DOHH2 (cell line): ENCODE measurements around the gene ISCA2.

Experiments used
- H3F3A ChIP-seq: fragments of 200-600 bp; sonication (generic), shearing (Covaris generic); 2 replicates; pipeline ENCODE4 v1.6.0; 2016; ENCODE audit warnings: antibody characterized with exemption, mild to moderate bottlenecking; ENCODE audit not compliant: control insufficient read depth, insufficient read depth
- H3K27ac ChIP-seq: fragments of 200-600 bp; sonication (generic); 2 replicates; pipeline ENCODE4 v1.5.1; 2014; ENCODE audit warnings: low read depth, mild to moderate bottlenecking, low read length, moderate library complexity
- H3K27me3 ChIP-seq: fragments of 200-600 bp; sonication (generic); 2 replicates; pipeline ENCODE4 v1.6.1; 2014; ENCODE audit warnings: mild to moderate bottlenecking, low read length, mixed read lengths; ENCODE audit not compliant: control insufficient read depth
- H3K36me3 ChIP-seq: fragments of 200-600 bp; sonication (generic); 2 replicates; pipeline ENCODE4 v1.6.1; 2014; ENCODE audit warnings: mild to moderate bottlenecking, low read length, moderate library complexity, mixed read lengths; ENCODE audit not compliant: control insufficient read depth
- H3K4me1 ChIP-seq: fragments of 200-600 bp; sonication (generic); 2 replicates; pipeline ENCODE4 v1.6.1; 2014; ENCODE audit warnings: mild to moderate bottlenecking, low read length, mixed read lengths; ENCODE audit not compliant: control insufficient read depth
- H3K4me2 ChIP-seq: fragments of 200-600 bp; sonication (generic); 2 replicates; pipeline ENCODE4 v1.6.0; 2014; ENCODE audit warnings: mild to moderate bottlenecking, low read length, moderate library complexity
- H3K4me3 ChIP-seq: fragments of 200-600 bp; sonication (generic); 2 replicates; pipeline ENCODE4 v1.5.1; 2014; ENCODE audit warnings: mild to moderate bottlenecking, low read length, mixed read lengths
- H3K79me2 ChIP-seq: fragments of 200-600 bp; sonication (generic); 2 replicates; pipeline ENCODE4 v1.6.1; 2014; ENCODE audit warnings: mild to moderate bottlenecking, low read length, mixed read lengths; ENCODE audit not compliant: control insufficient read depth
- H3K9me2 ChIP-seq: fragments of 200-600 bp; sonication (generic); replicated peaks from 2 replicates; pipeline ENCODE4 v1.6.1; 2014; ENCODE audit warnings: mild to moderate bottlenecking, low read length, mixed read lengths; ENCODE audit not compliant: control insufficient read depth
- H3K9me3 ChIP-seq: fragments of 200-600 bp; sonication (generic); 2 replicates; pipeline ENCODE4 v1.6.1; 2014; ENCODE audit warnings: antibody characterized with exemption, low read length, mixed read lengths; ENCODE audit not compliant: control insufficient read depth, insufficient read depth
- H4K20me1 ChIP-seq: fragments of 200-600 bp; sonication (generic); 2 replicates; pipeline ENCODE4 v1.6.0; 2014; ENCODE audit warnings: low read depth, mild to moderate bottlenecking, antibody characterized with exemption, low read length, moderate library complexity; ENCODE audit not compliant: control insufficient read depth, insufficient read depth
- EZH2phosphoT487 ChIP-seq: fragments of 200-600 bp; sonication (generic); IDR thresholded peaks from 2 replicates; pipeline ENCODE4 v1.6.1; 2017; ENCODE audit warnings: borderline replicate concordance, mild to moderate bottlenecking, antibody characterized with exemption, low read length, moderate library complexity, mixed read lengths
- TF ChIP-seq, protein P1 (sequence below): fragments of 200-600 bp; sonication (generic); IDR thresholded peaks from one replicate; pipeline ENCODE4 v1.5.1; 2014; ENCODE audit warnings: antibody characterized with exemption, mild to moderate bottlenecking, low read depth, low read length; ENCODE audit not compliant: poor library complexity, severe bottlenecking

The ISCA2 gene

DNA sequence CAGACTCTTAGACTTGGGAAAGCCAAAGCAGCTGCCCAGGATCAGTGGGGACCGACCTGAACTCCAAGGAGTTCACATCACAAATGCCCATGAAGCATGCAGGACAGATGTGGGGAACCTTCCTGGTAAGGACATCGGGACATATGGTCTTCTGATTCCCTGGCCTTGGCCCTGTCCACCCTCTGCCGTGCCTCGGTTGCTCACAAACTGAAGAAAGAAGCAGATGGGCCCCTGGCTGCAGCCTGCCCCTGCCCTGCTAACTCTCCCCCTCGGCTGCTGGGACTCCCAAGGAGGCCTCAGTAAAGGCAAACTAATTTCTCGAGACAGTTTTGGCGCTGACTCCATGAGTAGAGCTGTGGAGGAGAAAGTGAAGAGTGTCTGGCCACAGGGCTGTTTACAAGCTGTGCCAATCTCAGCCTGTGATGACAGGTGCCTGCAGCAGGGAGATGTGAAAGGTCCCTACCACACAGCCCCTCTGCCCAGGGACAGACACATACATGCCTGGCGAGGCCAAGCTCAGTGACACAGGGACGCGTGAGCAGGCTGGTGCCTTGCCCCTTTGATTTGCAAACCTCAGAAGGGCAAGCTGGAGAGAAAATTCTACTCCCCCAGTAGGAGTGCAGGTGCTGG is 48.6 kb downstream of the ISCA2 start:
- TF ChIP-seq EZH2phosphoT487, result no peak
- TF ChIP-seq, protein P1, sequence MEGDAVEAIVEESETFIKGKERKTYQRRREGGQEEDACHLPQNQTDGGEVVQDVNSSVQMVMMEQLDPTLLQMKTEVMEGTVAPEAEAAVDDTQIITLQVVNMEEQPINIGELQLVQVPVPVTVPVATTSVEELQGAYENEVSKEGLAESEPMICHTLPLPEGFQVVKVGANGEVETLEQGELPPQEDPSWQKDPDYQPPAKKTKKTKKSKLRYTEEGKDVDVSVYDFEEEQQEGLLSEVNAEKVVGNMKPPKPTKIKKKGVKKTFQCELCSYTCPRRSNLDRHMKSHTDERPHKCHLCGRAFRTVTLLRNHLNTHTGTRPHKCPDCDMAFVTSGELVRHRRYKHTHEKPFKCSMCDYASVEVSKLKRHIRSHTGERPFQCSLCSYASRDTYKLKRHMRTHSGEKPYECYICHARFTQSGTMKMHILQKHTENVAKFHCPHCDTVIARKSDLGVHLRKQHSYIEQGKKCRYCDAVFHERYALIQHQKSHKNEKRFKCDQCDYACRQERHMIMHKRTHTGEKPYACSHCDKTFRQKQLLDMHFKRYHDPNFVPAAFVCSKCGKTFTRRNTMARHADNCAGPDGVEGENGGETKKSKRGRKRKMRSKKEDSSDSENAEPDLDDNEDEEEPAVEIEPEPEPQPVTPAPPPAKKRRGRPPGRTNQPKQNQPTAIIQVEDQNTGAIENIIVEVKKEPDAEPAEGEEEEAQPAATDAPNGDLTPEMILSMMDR, result no peak
- H3K9me2 ChIP-seq, result no peaks in the 10 kb centered on the region
- no peaks in the 10 kb centered on the region for H3K4me1 ChIP-seq
- no peak overlapping the region for H3K4me3 ChIP-seq
- no peaks in the 10 kb centered on the region for H3K9me3 ChIP-seq
- no peak overlapping the region for H3K27ac ChIP-seq
- no peaks in the 10 kb centered on the region for H3K79me2 ChIP-seq
- peaks cover 11% of the 10 kb centered on the region; the same call in 1 of the 2 replicates for H3K27me3 ChIP-seq
- H4K20me1 ChIP-seq, result no peaks in the 10 kb centered on the region
- H3F3A ChIP-seq, result no peaks in the 10 kb centered on the region
- no peak overlapping the region for H3K4me2 ChIP-seq
- H3K36me3 ChIP-seq, result no peaks in the 10 kb centered on the region

DNA sequence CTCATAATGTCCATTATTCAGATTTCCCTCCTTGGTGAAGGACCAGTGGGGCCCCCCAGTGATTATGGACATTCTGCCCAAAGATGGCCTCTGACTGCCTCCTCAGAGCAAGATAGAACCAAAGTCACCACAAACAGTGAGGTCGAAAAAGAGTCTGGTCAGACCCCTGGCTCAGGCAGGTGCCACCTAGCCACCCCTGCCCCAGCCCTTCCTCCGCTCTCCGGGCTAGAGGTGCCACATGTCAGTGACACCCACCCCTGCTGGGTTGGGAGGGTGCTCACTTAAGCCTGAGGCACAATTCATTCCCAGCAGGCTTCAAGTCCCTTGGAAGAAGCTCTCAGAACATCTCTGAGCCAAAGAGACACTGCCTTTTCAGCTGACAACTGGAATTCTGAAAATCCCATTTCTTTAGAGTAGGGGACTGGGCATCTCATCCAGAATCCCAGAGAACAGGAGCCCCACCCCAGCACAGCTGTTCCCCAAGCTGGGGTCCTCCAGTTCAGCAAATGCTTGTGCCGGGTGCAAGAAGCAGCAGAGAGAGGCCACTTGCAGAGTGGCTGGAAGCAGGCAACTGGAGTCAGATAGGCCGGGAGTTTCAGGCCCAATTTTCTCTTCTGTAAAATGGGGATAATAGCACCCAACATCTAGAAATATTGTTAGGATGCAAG is 50.3 kb downstream of the ISCA2 start:
- Histone ChIP-seq H3K27me3 (peaks cover 11% of the 10 kb centered on the region; the same call in 1 of the 2 replicates), H4K20me1 (no peaks in the 10 kb centered on the region), H3F3A (no peaks in the 10 kb centered on the region), H3K9me2 (no peaks in the 10 kb centered on the region), H3K4me1 (no peaks in the 10 kb centered on the region), H3K4me3 (no peak overlapping the region), H3K4me2 (no peak overlapping the region), H3K9me3 (no peaks in the 10 kb centered on the region), H3K36me3 (no peaks in the 10 kb centered on the region), H3K79me2 (no peaks in the 10 kb centered on the region), H3K27ac (no peak overlapping the region)
- TF ChIP-seq, protein P1, result no peak
- TF ChIP-seq EZH2phosphoT487, result no peak

DNA sequence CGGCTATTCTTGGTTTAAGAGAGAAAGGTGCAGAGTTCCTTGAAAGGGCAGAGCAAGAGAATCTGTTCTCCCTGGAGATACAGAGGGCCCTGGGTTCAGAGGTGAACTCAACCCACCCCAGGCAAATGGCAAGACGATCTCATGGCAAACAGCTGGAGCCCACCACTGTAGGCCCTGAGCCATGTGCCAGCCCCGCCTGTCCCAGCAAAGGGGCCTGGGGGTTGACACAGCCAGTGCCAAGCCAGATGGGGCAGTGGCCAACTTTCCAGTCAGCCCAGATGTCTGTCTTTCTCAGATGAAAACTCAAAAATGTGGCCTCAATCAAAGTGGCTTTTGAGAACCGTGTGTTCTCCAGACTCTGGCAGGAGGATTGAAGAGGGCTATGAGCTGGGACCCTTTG is 51.8 kb downstream of the ISCA2 start:
- Histone ChIP-seq H3K4me1 (no peaks in the 10 kb centered on the region), H3K4me2 (no peak overlapping the region), H3K4me3 (no peak overlapping the region), H3F3A (no peaks in the 10 kb centered on the region), H3K79me2 (no peaks in the 10 kb centered on the region), H3K36me3 (no peaks in the 10 kb centered on the region), H3K9me2 (no peaks in the 10 kb centered on the region), H3K27me3 (peaks cover 11% of the 10 kb centered on the region; the same call in 1 of the 2 replicates), H3K27ac (no peak overlapping the region), H3K9me3 (no peaks in the 10 kb centered on the region), H4K20me1 (no peaks in the 10 kb centered on the region)
- no peak for TF ChIP-seq EZH2phosphoT487
- TF ChIP-seq, protein P1, result no peak
